Liver (tissue), 9 donors: Measurements from ENCODE around the gene ADK. TPM values are rescaled to one million over a fixed set of nuclear protein-coding genes. Genes with fewer than 3 reads are reported as not detected.
"Not testable (repeated sequence)": the region's sequence is repeated elsewhere in the genome, so short reads cannot be mapped to it uniquely, and the experiment has no call there.

Experiments used
- DNase-seq: peaks from one replicate; pipeline ENCODE4 v3.0.0-alpha.2; 2017; ENCODE audit warnings: low spot score
- H3K27ac ChIP-seq, 2 donors: one replicate each; pipeline ENCODE4 v1.7.0; 2013; ENCODE audit warnings: inconsistent platforms in 2 of 2, low read length in 2 of 2, control low read depth in 1 of 2, low read depth in 1 of 2, mild to moderate bottlenecking in 1 of 2
- H3K27me3 ChIP-seq, 4 donors: one replicate each; pipeline versions ENCODE4 v1.6.1 to v1.7.0; 2013; ENCODE audit warnings: low read length in 3 of 4, inconsistent platforms in 1 of 4, mild to moderate bottlenecking in 1 of 4, moderate library complexity in 1 of 4; ENCODE audit not compliant: control insufficient read depth in 4 of 4, insufficient read depth in 4 of 4
- H3K36me3 ChIP-seq, 4 donors: one replicate each; pipeline versions ENCODE4 v1.6.1 to v1.7.0; 2013; ENCODE audit warnings: low read length in 3 of 4, mild to moderate bottlenecking in 3 of 4, low read depth in 1 of 4, moderate library complexity in 1 of 4; ENCODE audit not compliant: control insufficient read depth in 4 of 4, insufficient read depth in 3 of 4
- H3K4me1 ChIP-seq, 4 donors: one replicate each; pipeline versions ENCODE4 v1.6.1 to v1.7.0; 2013; ENCODE audit warnings: low read length in 3 of 4, mild to moderate bottlenecking in 3 of 4, moderate library complexity in 1 of 4; ENCODE audit not compliant: control insufficient read depth in 4 of 4, insufficient read depth in 4 of 4
- H3K4me3 ChIP-seq, 3 donors: one replicate each; pipeline versions ENCODE4 v1.6.1 to v1.7.0; 2013; ENCODE audit warnings: low read length in 3 of 3, control low read depth in 1 of 3, low read depth in 1 of 3, mild to moderate bottlenecking in 1 of 3
- H3K9ac ChIP-seq, 2 donors: one replicate each; pipeline ENCODE4 v1.7.0; 2013; ENCODE audit warnings: low read length in 2 of 2, mild to moderate bottlenecking in 2 of 2, moderate library complexity in 2 of 2, control low read depth in 1 of 2, low read depth in 1 of 2
- H3K9me3 ChIP-seq, 4 donors: one replicate each; pipeline versions ENCODE4 v1.6.1 to v1.7.0; 2013; ENCODE audit warnings: low read length in 3 of 4; ENCODE audit not compliant: control insufficient read depth in 4 of 4
- CTCF ChIP-seq: fragments of 150-350 bp; IDR thresholded peaks from 2 replicates; pipeline ENCODE4 v1.5.1; 2017; ENCODE audit warnings: improper control_type of control experiment, low read depth, low read length; ENCODE audit not compliant: missing input control
- FOXA2 ChIP-seq: IDR thresholded peaks from 2 replicates; pipeline ENCODE4 v1.6.1; 2016; ENCODE audit warnings: antibody characterized with exemption
- GABPA ChIP-seq, 2 donors: IDR thresholded peaks in 1 of 2; conservative IDR thresholded peaks in 1 of 2; 2 replicates each; pipeline ENCODE4 v1.6.1; 2016; ENCODE audit warnings: antibody characterized with exemption in 2 of 2, mild to moderate bottlenecking in 1 of 2, moderate library complexity in 1 of 2
- HNF4A ChIP-seq, 2 donors: conservative IDR thresholded peaks; 2 replicates each; pipeline ENCODE4 v1.6.1; 2016; ENCODE audit warnings: antibody characterized with exemption in 2 of 2, mild to moderate bottlenecking in 2 of 2
- HNF4G ChIP-seq: IDR thresholded peaks from 2 replicates; pipeline ENCODE4 v1.6.1; 2016; ENCODE audit warnings: antibody characterized with exemption
- JUND ChIP-seq, 2 donors: IDR thresholded peaks; 2 replicates each; pipeline ENCODE4 v1.6.1; 2016; ENCODE audit warnings: antibody characterized with exemption in 2 of 2
- RAD21 ChIP-seq, 2 donors: IDR thresholded peaks; 2 replicates each; pipeline ENCODE4 v1.6.1; 2016; ENCODE audit warnings: antibody characterized with exemption in 2 of 2, mild to moderate bottlenecking in 2 of 2
- REST ChIP-seq: IDR thresholded peaks from 2 replicates; pipeline ENCODE4 v1.6.1; 2016; ENCODE audit warnings: antibody characterized with exemption, mild to moderate bottlenecking
- RXRA ChIP-seq, 2 donors: IDR thresholded peaks; 2 replicates each; pipeline ENCODE4 v1.6.1; 2017 to 2018; ENCODE audit warnings: antibody characterized with exemption in 2 of 2, mild to moderate bottlenecking in 1 of 2
- SP1 ChIP-seq: IDR thresholded peaks from 2 replicates; pipeline ENCODE4 v1.6.1; 2018; ENCODE audit warnings: antibody characterized with exemption, mild to moderate bottlenecking
- YY1 ChIP-seq: IDR thresholded peaks from 2 replicates; pipeline ENCODE4 v1.6.1; 2016; ENCODE audit warnings: antibody characterized with exemption, mild to moderate bottlenecking
- WGBS: extraction: QIAGEN DNeasy Blood & Tissue Kit; methylation state at CpG from one replicate; pipeline ENCODE4 v1.1.7; 2013; 5-methylcytosine and 5-hydroxymethylcytosine counted together
- polyA plus RNA-seq, 2 donors: library from polyadenylated mRNA; stranded (reverse) in 1 of 2; unstranded in 1 of 2; fragments of 200-250 nt in 1 of 2; fragments of >200 nt in 1 of 2; fragmentation: Nextera tagmentation in 1 of 2; extraction: Ambion mirVana in 1 of 2; gene quantifications; one replicate each; pipeline versions ENCODE4 v1.2.1 to v1.2.3, GENCODE V29; 2013 to 2015
- total RNA-seq, 2 donors: library from RNA; depleted of rRNA; stranded (reverse); fragments of >200 nt; gene quantifications; one replicate each; pipeline ENCODE4 v1.2.3, GENCODE V29; 2014
- TF ChIP-seq, protein P1 (sequence below): IDR thresholded peaks from 2 replicates; pipeline ENCODE4 v1.6.1; 2016; ENCODE audit warnings: antibody characterized with exemption
- TF ChIP-seq, protein P2 (sequence below): IDR thresholded peaks from 2 replicates; pipeline ENCODE4 v1.6.1; 2016; ENCODE audit warnings: antibody characterized with exemption
- TF ChIP-seq, protein P3 (sequence below): IDR thresholded peaks from 2 replicates; pipeline ENCODE4 v1.6.1; 2016; ENCODE audit warnings: antibody characterized with exemption
- donor health status: healthy.
- donor health status: healthy.
- donor health status: healthy.
- donor health status: healthy.
- donor health status: healthy.

ADK gene
- total and polyA plus RNA-seq, 4 donors = 18.0 to 110 (median 65.5) TPM

DNA sequence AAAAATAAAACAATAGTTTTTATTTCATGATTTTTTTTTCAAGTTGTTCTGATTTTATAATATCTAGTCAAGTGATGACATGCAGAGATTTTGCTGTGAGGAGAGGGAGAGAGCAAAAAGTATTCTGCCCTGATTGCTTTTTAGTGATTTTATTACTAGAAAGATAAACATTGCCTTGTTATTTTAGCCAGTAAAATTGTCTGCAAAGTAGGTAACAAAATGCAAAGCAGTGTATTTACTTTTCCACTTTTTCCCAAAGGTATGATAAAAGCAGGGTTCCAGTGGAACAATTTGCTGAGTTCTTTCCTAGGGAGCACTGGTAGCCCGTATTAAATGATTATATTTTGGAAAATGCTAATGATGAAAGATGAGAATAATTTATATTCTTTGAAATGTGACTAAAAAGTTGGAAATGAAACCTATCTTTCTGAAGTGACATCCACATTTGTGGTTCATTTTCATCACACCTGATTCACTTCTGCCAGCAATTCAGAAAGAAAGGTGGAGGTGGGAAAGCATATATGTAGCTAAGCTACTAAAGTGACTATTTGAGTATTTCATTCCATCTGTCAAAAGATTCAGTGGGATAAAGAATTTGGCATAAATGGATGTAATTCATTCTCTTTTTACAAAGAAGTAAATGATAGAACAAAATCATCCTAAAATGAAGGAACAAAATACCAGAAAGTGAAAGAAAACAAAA, 300.3 kb downstream of the ADK start:
- H3K4me3 ChIP-seq = no peak overlapping the region
- TF ChIP-seq JUND (IDR thresholded peaks at IDR 0.05) (no peak), GABPA (IDR thresholded peaks at IDR 0.05 in 1 of 2, conservative IDR thresholded peaks at IDR 0.05 in 1 of 2) (no peak), REST (no peak), CTCF (no peak), HNF4G (no peak), YY1 (no peak), SP1 (no peak)
- TF ChIP-seq, protein P1, sequence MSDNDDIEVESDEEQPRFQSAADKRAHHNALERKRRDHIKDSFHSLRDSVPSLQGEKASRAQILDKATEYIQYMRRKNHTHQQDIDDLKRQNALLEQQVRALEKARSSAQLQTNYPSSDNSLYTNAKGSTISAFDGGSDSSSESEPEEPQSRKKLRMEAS = no peak
- TF ChIP-seq, protein P2, sequence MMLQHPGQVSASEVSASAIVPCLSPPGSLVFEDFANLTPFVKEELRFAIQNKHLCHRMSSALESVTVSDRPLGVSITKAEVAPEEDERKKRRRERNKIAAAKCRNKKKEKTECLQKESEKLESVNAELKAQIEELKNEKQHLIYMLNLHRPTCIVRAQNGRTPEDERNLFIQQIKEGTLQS = no peak
- H3K9me3 ChIP-seq = no peaks in the 10 kb centered on the region
- 90% methylated on average over 1 of the region's 1 CpG for WGBS
- peaks cover 0 to 2% (median 0%) of the 10 kb centered on the region in 4 donors for H3K36me3 ChIP-seq
- DNase-seq = no peak
- no peak overlapping the region for H3K9ac ChIP-seq
- H3K27ac ChIP-seq = no peak overlapping the region
- H3K4me1 ChIP-seq = peaks cover 0 to 10% (median 4%) of the 10 kb centered on the region in 4 donors
- H3K27me3 ChIP-seq = no peaks in the 10 kb centered on the region

GRCh38 chr10:74453169-74453568, 302.1 kb downstream of the ADK start:
- peak; percentile 36 to 48 for TF ChIP-seq HNF4A (conservative IDR thresholded peaks at IDR 0.05)
- TF ChIP-seq RXRA (IDR thresholded peaks at IDR 0.05) = peak in 1 of 2 donors; percentile 16
- peak; percentile 11 for TF ChIP-seq SP1
- peak in 1 of 2 donors; percentile 29 for TF ChIP-seq RAD21 (IDR thresholded peaks at IDR 0.05)
- TF ChIP-seq, protein P1 = no peak
- TF ChIP-seq YY1 = peak; percentile 32
- TF ChIP-seq, protein P3, sequence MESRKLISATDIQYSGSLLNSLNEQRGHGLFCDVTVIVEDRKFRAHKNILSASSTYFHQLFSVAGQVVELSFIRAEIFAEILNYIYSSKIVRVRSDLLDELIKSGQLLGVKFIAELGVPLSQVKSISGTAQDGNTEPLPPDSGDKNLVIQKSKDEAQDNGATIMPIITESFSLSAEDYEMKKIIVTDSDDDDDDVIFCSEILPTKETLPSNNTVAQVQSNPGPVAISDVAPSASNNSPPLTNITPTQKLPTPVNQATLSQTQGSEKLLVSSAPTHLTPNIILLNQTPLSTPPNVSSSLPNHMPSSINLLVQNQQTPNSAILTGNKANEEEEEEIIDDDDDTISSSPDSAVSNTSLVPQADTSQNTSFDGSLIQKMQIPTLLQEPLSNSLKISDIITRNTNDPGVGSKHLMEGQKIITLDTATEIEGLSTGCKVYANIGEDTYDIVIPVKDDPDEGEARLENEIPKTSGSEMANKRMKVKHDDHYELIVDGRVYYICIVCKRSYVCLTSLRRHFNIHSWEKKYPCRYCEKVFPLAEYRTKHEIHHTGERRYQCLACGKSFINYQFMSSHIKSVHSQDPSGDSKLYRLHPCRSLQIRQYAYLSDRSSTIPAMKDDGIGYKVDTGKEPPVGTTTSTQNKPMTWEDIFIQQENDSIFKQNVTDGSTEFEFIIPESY = no peak
- peak; percentile 12 for TF ChIP-seq FOXA2
- WGBS = 80% methylated on average over 1 of the region's 1 CpG
- no peak overlapping the region for H3K9ac ChIP-seq
- H3K36me3 ChIP-seq = peaks cover 0 to 2% (median 0%) of the 10 kb centered on the region in 4 donors
- no peak overlapping the region for H3K4me3 ChIP-seq
- DNase-seq = no peak
- H3K27me3 ChIP-seq = no peaks in the 10 kb centered on the region
- H3K27ac ChIP-seq = no peak overlapping the region
- H3K4me1 ChIP-seq = peaks cover 0 to 10% (median 4%) of the 10 kb centered on the region in 4 donors
- no peaks in the 10 kb centered on the region for H3K9me3 ChIP-seq

GRCh38 chr10:74457478-74457877, 306.5 kb downstream of the ADK start:
- H3K36me3 ChIP-seq, H3K4me1 ChIP-seq, H3K4me3 ChIP-seq, H3K9ac ChIP-seq, H3K9me3 ChIP-seq, H3K27ac ChIP-seq, H3K27me3 ChIP-seq, DNase-seq: not testable (repeated sequence)
- 97% methylated on average over 1 of the region's 1 CpG for WGBS
